Measurements from ENCODE around the gene ESYT2. TPM values are rescaled to one million over a fixed set of nuclear protein-coding genes. Genes with fewer than 3 reads are reported as not detected.

Gene ESYT2
- total and polyA plus RNA-seq, 9 of the 15 experiments (the other 6 are each of a cell fraction or from before 2014, with no cell fraction given) = 5.8 to 86.9 (median 64.7) TPM

DNA sequence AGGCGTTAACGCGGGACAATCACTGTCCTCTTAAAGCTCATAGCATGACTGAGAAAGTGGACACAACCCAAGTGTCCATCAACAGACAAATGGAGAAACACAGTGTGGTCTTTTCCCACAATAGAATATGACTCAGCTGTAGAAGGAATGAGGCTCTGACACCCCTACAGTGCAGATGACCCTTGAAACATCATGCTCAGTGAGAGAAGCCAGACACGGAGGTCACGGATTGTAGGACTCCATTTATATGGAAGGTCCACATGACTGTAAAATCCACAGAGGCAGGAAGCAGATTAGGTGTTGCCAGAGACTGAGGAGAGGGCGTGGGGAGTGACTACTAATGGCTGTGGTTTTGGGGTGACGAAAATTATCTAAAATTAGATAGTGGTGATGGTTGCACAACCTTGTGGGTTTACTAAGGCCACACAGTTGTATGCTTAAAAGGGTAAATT lies 118.6 kb downstream of the ESYT2 start (continued):
- no peak for TF ChIP-seq ZC3H11A (IDR thresholded peaks at IDR 0.05; ENCODE audit: low read depth, low read length)
- no peak for TF ChIP-seq SRSF3 (IDR thresholded peaks at IDR 0.05; ENCODE audit: insufficient read depth, low read length)
- 0 out of 2 replicates have a peak, but pooled peaks have one; percentile 33 for TF ChIP-seq ETV5 (CRISPR knock-in tag; IDR thresholded peaks at IDR 0.05; ENCODE audit: low read depth)
- no peak for TF ChIP-seq RBM34 (IDR thresholded peaks at IDR 0.05; ENCODE audit: borderline replicate concordance, insufficient read depth, low read length)
- TF ChIP-seq PHB (CRISPR knock-in tag; IDR thresholded peaks at IDR 0.05) = no peak
- no peak for TF ChIP-seq SIRT6 (IDR thresholded peaks at IDR 0.05; ENCODE audit: low read depth, low read length)
- no peak for TF ChIP-seq CREB3 (tag; conservative IDR thresholded peaks at IDR 0.05; ENCODE audit: low read depth)
- no peak for TF ChIP-seq ZNF696 (CRISPR knock-in tag; conservative IDR thresholded peaks at IDR 0.05)
- TF ChIP-seq, protein P1, sequence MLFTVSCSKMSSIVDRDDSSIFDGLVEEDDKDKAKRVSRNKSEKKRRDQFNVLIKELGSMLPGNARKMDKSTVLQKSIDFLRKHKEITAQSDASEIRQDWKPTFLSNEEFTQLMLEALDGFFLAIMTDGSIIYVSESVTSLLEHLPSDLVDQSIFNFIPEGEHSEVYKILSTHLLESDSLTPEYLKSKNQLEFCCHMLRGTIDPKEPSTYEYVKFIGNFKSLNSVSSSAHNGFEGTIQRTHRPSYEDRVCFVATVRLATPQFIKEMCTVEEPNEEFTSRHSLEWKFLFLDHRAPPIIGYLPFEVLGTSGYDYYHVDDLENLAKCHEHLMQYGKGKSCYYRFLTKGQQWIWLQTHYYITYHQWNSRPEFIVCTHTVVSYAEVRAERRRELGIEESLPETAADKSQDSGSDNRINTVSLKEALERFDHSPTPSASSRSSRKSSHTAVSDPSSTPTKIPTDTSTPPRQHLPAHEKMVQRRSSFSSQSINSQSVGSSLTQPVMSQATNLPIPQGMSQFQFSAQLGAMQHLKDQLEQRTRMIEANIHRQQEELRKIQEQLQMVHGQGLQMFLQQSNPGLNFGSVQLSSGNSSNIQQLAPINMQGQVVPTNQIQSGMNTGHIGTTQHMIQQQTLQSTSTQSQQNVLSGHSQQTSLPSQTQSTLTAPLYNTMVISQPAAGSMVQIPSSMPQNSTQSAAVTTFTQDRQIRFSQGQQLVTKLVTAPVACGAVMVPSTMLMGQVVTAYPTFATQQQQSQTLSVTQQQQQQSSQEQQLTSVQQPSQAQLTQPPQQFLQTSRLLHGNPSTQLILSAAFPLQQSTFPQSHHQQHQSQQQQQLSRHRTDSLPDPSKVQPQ (CRISPR knock-in tag; IDR thresholded peaks at IDR 0.05; ENCODE audit: borderline replicate concordance) = no peak
- no peak for TF ChIP-seq ZSCAN32 (CRISPR knock-in tag; IDR thresholded peaks at IDR 0.05)
- TF ChIP-seq ZNF133 (CRISPR knock-in tag; IDR thresholded peaks at IDR 0.05) = no peak
- TF ChIP-seq SUPT5H (IDR thresholded peaks at IDR 0.05) = no peak
- TF ChIP-seq FOXJ3 (CRISPR knock-in tag; IDR thresholded peaks at IDR 0.05) = no peak
- no peak for TF ChIP-seq PTTG1 (tag; IDR thresholded peaks at IDR 0.05; ENCODE audit: low read depth)
- no peak for TF ChIP-seq HDAC1 (IDR thresholded peaks at IDR 0.05)
- no peak for TF ChIP-seq ZBTB17 (CRISPR knock-in tag; IDR thresholded peaks at IDR 0.05)
- TF ChIP-seq ZNF175 (CRISPR knock-in tag; IDR thresholded peaks at IDR 0.05; ENCODE audit: low read depth) = no peak
- no peak for TF ChIP-seq GATA2 (CRISPR knock-in tag; IDR thresholded peaks at IDR 0.05)
- TF ChIP-seq TCF3 (CRISPR knock-in tag; IDR thresholded peaks at IDR 0.05) = peak; percentile 54; the same call in 1 of the 2 replicates
- no peak for TF ChIP-seq MLX (CRISPR knock-in tag; conservative IDR thresholded peaks at IDR 0.05)
- no peak; the same call in 1 of the 2 replicates for TF ChIP-seq SP1 (CRISPR knock-in tag; IDR thresholded peaks at IDR 0.05)
- no peak for TF ChIP-seq RBM17 (IDR thresholded peaks at IDR 0.05; ENCODE audit: borderline replicate concordance, low read depth, low read length)
- no peak for TF ChIP-seq HMG20A (CRISPR knock-in tag; conservative IDR thresholded peaks at IDR 0.05)
- TF ChIP-seq ARNT (IDR thresholded peaks at IDR 0.05) = no peak
- no peak for TF ChIP-seq MYNN (IDR thresholded peaks at IDR 0.05)
- no peak for TF ChIP-seq MYNN (CRISPR knock-in tag; IDR thresholded peaks at IDR 0.05)
- TF ChIP-seq, protein P2, sequence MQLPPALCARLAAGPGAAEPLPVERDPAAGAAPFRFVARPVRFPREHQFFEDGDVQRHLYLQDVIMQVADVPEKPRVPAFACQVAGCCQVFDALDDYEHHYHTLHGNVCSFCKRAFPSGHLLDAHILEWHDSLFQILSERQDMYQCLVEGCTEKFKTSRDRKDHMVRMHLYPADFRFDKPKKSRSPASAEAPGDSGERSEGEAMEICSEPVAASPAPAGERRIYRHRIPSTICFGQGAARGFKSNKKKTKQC (CRISPR knock-in tag; IDR thresholded peaks at IDR 0.05) = no peak; the same call in 1 of the 2 replicates

Data from K562 (cell line).